Nephron (organoid): ENCODE measurements around the gene DCLRE1C.
A peak's percentile ranks its signal among the peaks of the same experiment; 100 is the strongest.

Source experiments
- H3K27ac Mint-ChIP-seq, 3 experiments: 2 replicates each; pipeline ENCODE4 v1.8.0; 2020; ENCODE audit warnings: mixed read lengths in 3 of 3, mild to moderate bottlenecking in 2 of 3, moderate library complexity in 1 of 3
- H3K27me3 Mint-ChIP-seq: 2 replicates; pipeline ENCODE4 v1.8.0; 2021; ENCODE audit warnings: low read depth, mild to moderate bottlenecking, moderate library complexity, mixed read lengths
- H3K36me3 Mint-ChIP-seq: 2 replicates; pipeline ENCODE4 v1.8.0; 2020; ENCODE audit warnings: low read depth, mixed read lengths
- H3K4me1 Mint-ChIP-seq: 2 replicates; pipeline ENCODE4 v1.8.0; 2020; ENCODE audit warnings: mixed read lengths
- H3K4me3 Mint-ChIP-seq, 3 experiments: 2 replicates each; pipeline ENCODE4 v1.8.0; 2020; ENCODE audit warnings: mild to moderate bottlenecking in 3 of 3, mixed read lengths in 3 of 3, moderate library complexity in 2 of 3
- H3K9me3 Mint-ChIP-seq: 2 replicates; pipeline ENCODE4 v1.8.0; 2020; ENCODE audit warnings: mixed read lengths
- TF ChIP-seq, protein P1 (sequence below), 3 experiments: fragments of 200-600 bp; sonication (generic); IDR thresholded peaks; one replicate each; pipeline ENCODE4 v1.5.0; 2021; ENCODE audit warnings: antibody characterized with exemption in 3 of 3; ENCODE audit not compliant: unreplicated experiment in 3 of 3

Gene DCLRE1C

DNA sequence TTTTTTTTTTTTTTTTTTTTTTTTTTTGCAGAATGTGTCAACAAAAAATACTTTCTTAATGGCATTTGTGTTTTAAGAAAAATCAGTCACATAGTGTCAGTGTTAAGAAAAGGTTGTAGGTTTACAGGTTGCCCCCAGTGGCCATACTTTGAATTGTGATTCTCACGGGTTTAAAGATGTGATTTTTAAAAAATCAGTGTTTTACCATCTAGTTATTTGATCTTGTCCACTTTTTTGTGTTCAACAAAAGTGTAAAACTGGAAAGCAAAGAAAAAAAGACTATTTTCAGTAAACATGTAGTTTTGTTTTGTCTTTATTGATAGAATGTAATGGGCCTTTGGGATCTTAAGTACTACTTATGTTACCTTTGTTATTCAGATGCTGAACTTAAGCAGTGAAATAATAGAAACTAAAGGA is 49.6 kb downstream of the DCLRE1C start:
- H3K4me1 Mint-ChIP-seq, result no peaks in the 10 kb centered on the region
- TF ChIP-seq, protein P1, sequence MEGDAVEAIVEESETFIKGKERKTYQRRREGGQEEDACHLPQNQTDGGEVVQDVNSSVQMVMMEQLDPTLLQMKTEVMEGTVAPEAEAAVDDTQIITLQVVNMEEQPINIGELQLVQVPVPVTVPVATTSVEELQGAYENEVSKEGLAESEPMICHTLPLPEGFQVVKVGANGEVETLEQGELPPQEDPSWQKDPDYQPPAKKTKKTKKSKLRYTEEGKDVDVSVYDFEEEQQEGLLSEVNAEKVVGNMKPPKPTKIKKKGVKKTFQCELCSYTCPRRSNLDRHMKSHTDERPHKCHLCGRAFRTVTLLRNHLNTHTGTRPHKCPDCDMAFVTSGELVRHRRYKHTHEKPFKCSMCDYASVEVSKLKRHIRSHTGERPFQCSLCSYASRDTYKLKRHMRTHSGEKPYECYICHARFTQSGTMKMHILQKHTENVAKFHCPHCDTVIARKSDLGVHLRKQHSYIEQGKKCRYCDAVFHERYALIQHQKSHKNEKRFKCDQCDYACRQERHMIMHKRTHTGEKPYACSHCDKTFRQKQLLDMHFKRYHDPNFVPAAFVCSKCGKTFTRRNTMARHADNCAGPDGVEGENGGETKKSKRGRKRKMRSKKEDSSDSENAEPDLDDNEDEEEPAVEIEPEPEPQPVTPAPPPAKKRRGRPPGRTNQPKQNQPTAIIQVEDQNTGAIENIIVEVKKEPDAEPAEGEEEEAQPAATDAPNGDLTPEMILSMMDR (IDR thresholded peaks at IDR 0.05; ENCODE audit: unreplicated experiment in 3 of 3), result peak; percentile 38 to 59 (median 41)
- no peak overlapping the region for H3K4me3 Mint-ChIP-seq
- no peak overlapping the region for H3K27ac Mint-ChIP-seq
- H3K27me3 Mint-ChIP-seq, result no peaks in the 10 kb centered on the region
- peaks cover 73% of the 10 kb centered on the region for H3K36me3 Mint-ChIP-seq
- peaks cover 21% of the 10 kb centered on the region for H3K9me3 Mint-ChIP-seq

DNA sequence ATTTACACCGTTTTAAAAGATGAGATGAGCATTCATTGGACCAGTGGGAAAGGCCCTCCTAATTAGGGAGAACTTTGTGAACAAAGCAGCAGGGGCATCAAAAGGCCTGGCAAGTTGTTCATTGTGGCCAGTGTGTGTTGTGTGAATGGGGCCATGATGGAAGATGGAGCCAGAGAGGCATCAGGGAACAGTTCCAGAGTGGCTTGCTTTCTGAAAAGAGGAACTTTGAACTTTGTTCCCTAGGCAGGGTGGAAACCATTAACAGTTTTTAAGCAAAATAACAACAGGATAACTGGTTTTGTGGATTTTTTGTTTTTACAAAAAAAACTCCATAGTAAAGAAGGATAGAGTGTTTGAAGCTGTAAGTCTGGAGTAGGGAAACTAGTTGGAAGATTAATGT is 62.7 kb downstream of the DCLRE1C start:
- no peaks in the 10 kb centered on the region for H3K9me3 Mint-ChIP-seq
- no peak overlapping the region for H3K4me3 Mint-ChIP-seq
- H3K4me1 Mint-ChIP-seq, result no peaks in the 10 kb centered on the region
- H3K27ac Mint-ChIP-seq, result no peak overlapping the region
- H3K36me3 Mint-ChIP-seq, result peaks cover 15% of the 10 kb centered on the region
- no peaks in the 10 kb centered on the region for H3K27me3 Mint-ChIP-seq
- TF ChIP-seq, protein P1 (IDR thresholded peaks at IDR 0.05; ENCODE audit: unreplicated experiment in 3 of 3), result no peak

DNA sequence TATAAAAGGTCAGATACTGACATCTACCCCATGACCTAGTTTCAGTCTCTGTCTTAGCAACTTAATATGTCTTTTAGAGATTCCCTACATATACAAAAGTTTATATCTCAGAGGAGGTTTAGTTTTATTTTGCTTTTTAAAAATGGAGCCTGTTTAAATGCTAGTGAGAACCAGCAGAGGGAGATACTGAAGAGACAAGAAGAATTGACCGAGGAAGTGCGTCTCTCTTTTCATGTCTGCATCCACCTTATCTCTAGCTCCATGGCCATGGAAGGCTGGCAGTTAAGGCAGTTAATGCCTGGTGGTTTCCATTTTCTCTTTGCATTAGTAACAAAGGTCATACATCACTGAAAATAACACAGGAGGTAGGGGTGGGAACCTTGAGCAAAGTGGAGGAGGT is 64.6 kb downstream of the DCLRE1C start:
- peaks cover 12% of the 10 kb centered on the region for H3K36me3 Mint-ChIP-seq
- H3K9me3 Mint-ChIP-seq, result no peaks in the 10 kb centered on the region
- H3K27me3 Mint-ChIP-seq, result no peaks in the 10 kb centered on the region
- H3K4me3 Mint-ChIP-seq, result no peak overlapping the region
- TF ChIP-seq, protein P1 (IDR thresholded peaks at IDR 0.05; ENCODE audit: unreplicated experiment in 3 of 3), result peak; percentile 17 to 24 (median 21)
- no peak overlapping the region for H3K27ac Mint-ChIP-seq
- H3K4me1 Mint-ChIP-seq, result no peaks in the 10 kb centered on the region

DNA sequence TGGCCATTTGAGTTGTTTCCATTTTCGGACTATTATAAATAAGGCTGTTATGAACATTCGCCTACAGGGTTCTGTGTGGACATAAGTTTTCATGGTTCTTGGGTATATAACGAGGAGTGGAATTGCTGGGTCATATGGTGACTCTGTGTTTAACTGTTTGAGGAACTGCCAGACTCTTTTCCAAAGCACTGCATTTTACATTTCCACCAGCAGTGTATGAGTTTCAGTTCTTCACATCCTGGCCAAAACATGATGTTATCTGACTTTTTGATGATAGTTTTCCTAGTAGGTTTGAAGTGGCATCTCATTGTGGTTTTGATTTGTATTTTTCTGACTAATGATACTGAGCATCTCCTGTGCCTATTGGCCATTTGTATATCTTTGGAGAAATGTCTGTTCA is 69.8 kb downstream of the DCLRE1C start:
- H3K4me3 Mint-ChIP-seq, result no peak overlapping the region
- H3K27me3 Mint-ChIP-seq, result no peaks in the 10 kb centered on the region
- H3K27ac Mint-ChIP-seq, result no peak overlapping the region
- TF ChIP-seq, protein P1 (IDR thresholded peaks at IDR 0.05; ENCODE audit: unreplicated experiment in 3 of 3), result no peak
- H3K36me3 Mint-ChIP-seq, result peaks cover 6% of the 10 kb centered on the region
- H3K9me3 Mint-ChIP-seq, result no peaks in the 10 kb centered on the region
- H3K4me1 Mint-ChIP-seq, result peaks cover 10% of the 10 kb centered on the region

DNA sequence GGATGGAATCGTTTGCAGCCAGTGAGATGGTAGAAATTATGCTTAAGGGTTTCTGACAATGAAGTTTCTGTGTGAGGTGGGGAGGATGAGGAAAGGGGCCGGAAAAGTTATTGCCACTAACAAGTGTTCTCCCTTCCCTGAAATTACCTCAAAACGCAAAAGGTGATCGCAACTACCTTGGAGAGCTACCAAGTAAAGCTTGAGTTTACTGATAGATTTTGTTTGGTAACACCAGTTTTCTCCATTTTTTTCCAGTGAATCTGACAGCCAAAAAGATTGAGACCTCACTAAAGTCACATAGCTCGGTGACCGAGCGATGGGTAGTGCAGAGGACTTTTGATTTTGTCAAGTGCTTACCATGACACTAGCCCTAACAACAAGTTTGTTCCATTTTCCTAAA is 73.7 kb downstream of the DCLRE1C start:
- no peaks in the 10 kb centered on the region for H3K27me3 Mint-ChIP-seq

DNA sequence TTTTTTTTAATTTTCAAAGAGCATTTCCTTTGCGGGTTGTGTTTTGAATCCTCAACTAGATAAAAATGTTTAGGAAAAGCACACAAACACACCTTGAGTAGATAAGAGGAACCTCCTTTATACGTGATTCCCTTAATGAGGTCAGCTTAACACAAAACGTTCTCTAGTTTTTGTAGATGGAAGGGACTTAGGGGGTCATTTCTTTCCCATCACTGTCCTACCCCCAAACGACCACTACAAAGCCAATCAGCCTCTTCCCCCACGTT is 74.0 kb downstream of the DCLRE1C start:
- Mint-ChIP-seq H3K27ac (peak overlapping the region in 2 of 3 experiments; percentile 59 to 86), H3K36me3 (peaks cover 6% of the 10 kb centered on the region), H3K27me3 (no peaks in the 10 kb centered on the region), H3K9me3 (no peaks in the 10 kb centered on the region), H3K4me3 (peak overlapping the region; percentile 94 to 96 (median 95)), H3K4me1 (peaks cover 25% of the 10 kb centered on the region)
- TF ChIP-seq, protein P1 (IDR thresholded peaks at IDR 0.05; ENCODE audit: unreplicated experiment in 3 of 3), result no peak

More for the DNA sequence above, 73.7 kb downstream of the DCLRE1C start:
- Mint-ChIP-seq H3K4me1 (peaks cover 25% of the 10 kb centered on the region), H3K9me3 (no peaks in the 10 kb centered on the region), H3K27ac (peak overlapping the region in 2 of 3 experiments; percentile 59 to 86), H3K36me3 (peaks cover 6% of the 10 kb centered on the region), H3K4me3 (peak overlapping the region; percentile 94 to 96 (median 95))
- TF ChIP-seq, protein P1 (IDR thresholded peaks at IDR 0.05; ENCODE audit: unreplicated experiment in 3 of 3), result no peak
